HG03064 (cell line): ENCODE measurements around the gene SORCS2.

Experiments used
- ATAC-seq: cut with Tn5 transposase; IDR thresholded peaks from one replicate; pipeline ENCODE4 v1.9.1; 2021; ENCODE audit warnings: low read depth; ENCODE audit not compliant: unreplicated experiment

Gene SORCS2

GRCh38 chr4:7661846-7662506 is 469.6 kb downstream of the SORCS2 start:
- ATAC-seq = no peak

GRCh38 chr4:7662507-7662846 is 470.1 kb downstream of the SORCS2 start:
- ATAC-seq = no peak

- ATAC-seq = no peak
Observed at GRCh38 chr4:7663075-7663541, 470.8 kb downstream of the SORCS2 start.

GRCh38 chr4:7664106-7664505 is 471.8 kb downstream of the SORCS2 start:
- no peak for ATAC-seq

GRCh38 chr4:7665321-7665720 is 473.0 kb downstream of the SORCS2 start:
- ATAC-seq = no peak

- no peak for ATAC-seq
Observed at GRCh38 chr4:7666011-7666410, 473.7 kb downstream of the SORCS2 start.

GRCh38 chr4:7666744-7667143 is 474.4 kb downstream of the SORCS2 start:
- ATAC-seq = no peak

- no peak for ATAC-seq
Observed at GRCh38 chr4:7668271-7668670, 475.9 kb downstream of the SORCS2 start.

GRCh38 chr4:7668826-7669225 is 476.5 kb downstream of the SORCS2 start:
- no peak for ATAC-seq

- ATAC-seq = no peak
Observed at GRCh38 chr4:7672601-7673000, 480.3 kb downstream of the SORCS2 start.

GRCh38 chr4:7673121-7673520 is 480.8 kb downstream of the SORCS2 start:
- no peak for ATAC-seq

- ATAC-seq = no peak
Observed at GRCh38 chr4:7674706-7675105, 482.4 kb downstream of the SORCS2 start.

GRCh38 chr4:7675136-7675535 is 482.8 kb downstream of the SORCS2 start:
- ATAC-seq = no peak

- no peak for ATAC-seq
Observed at GRCh38 chr4:7675612-7676320, 483.4 kb downstream of the SORCS2 start.

- ATAC-seq = no peak
Observed at GRCh38 chr4:7676398-7676922, 484.1 kb downstream of the SORCS2 start.

GRCh38 chr4:7677086-7677485 is 484.7 kb downstream of the SORCS2 start:
- ATAC-seq = no peak

GRCh38 chr4:7677799-7678301 is 485.5 kb downstream of the SORCS2 start:
- no peak for ATAC-seq

- ATAC-seq = no peak
Observed at GRCh38 chr4:7678318-7678852, 486.0 kb downstream of the SORCS2 start.

- no peak for ATAC-seq
Observed at GRCh38 chr4:7679406-7680040, 487.2 kb downstream of the SORCS2 start.

- no peak for ATAC-seq
Observed at GRCh38 chr4:7680106-7680505, 487.8 kb downstream of the SORCS2 start.

GRCh38 chr4:7680731-7681130 is 488.4 kb downstream of the SORCS2 start:
- no peak for ATAC-seq
